Lung (tissue), 12 donors: ENCODE measurements around the gene INSRR. TPM values are rescaled to one million over a fixed set of nuclear protein-coding genes. Genes with fewer than 3 reads are reported as not detected.
A peak's percentile ranks its signal among the peaks of the same experiment; 100 is the strongest.

Experiments used
- ATAC-seq: fragments of 200-7000 bp; cut with Tn5 transposase; one replicate; pipeline ENCODE4 v1.9.1; 2020; ENCODE audit warnings: moderate number of reproducible peaks; ENCODE audit not compliant: insufficient read depth, low FRiP score
- DNase-seq, 3 donors: peaks; one replicate each; pipeline ENCODE4 v3.0.0-alpha.2; 2013 to 2017
- H3K27ac ChIP-seq, 2 donors: one replicate each; pipeline ENCODE4 v1.5.1; 2013; ENCODE audit warnings: mild to moderate bottlenecking in 2 of 2, moderate library complexity in 2 of 2, control low read depth in 1 of 2, inconsistent platforms in 1 of 2, low read depth in 1 of 2, low read length in 1 of 2
- H3K27me3 ChIP-seq, 3 donors: one replicate each; pipeline ENCODE4 v1.5.1; 2013; ENCODE audit warnings: low read length in 2 of 3; ENCODE audit not compliant: control insufficient read depth in 3 of 3, insufficient read depth in 3 of 3
- H3K36me3 ChIP-seq, 4 donors: one replicate each; pipeline ENCODE4 v1.5.1; 2013; ENCODE audit warnings: low read length in 4 of 4, mild to moderate bottlenecking in 1 of 4, moderate library complexity in 1 of 4; ENCODE audit not compliant: control insufficient read depth in 4 of 4, insufficient read depth in 4 of 4
- H3K4me1 ChIP-seq, 5 donors: one replicate each; pipeline ENCODE4 v1.5.1; 2013; ENCODE audit warnings: low read length in 5 of 5, mild to moderate bottlenecking in 2 of 5, moderate library complexity in 1 of 5; ENCODE audit not compliant: control insufficient read depth in 5 of 5, insufficient read depth in 5 of 5
- H3K4me3 ChIP-seq: one replicate; pipeline ENCODE4 v1.5.1; 2013; ENCODE audit warnings: mild to moderate bottlenecking, control low read depth, moderate library complexity
- H3K9ac ChIP-seq, 2 donors: one replicate each; pipeline ENCODE4 v1.5.1; 2013; ENCODE audit warnings: low read length in 2 of 2, control low read depth in 1 of 2; ENCODE audit not compliant: insufficient read depth in 1 of 2
- H3K9me3 ChIP-seq, 4 donors: one replicate each; pipeline ENCODE4 v1.5.1; 2013; ENCODE audit warnings: low read length in 3 of 4, mild to moderate bottlenecking in 1 of 4, moderate library complexity in 1 of 4; ENCODE audit not compliant: control insufficient read depth in 4 of 4, insufficient read depth in 3 of 4
- CTCF ChIP-seq: IDR thresholded peaks from 2 replicates; pipeline ENCODE4 v1.5.1; 2012; ENCODE audit warnings: mild to moderate bottlenecking; ENCODE audit errors: control extremely low read depth, extremely low read depth
- WGBS, 2 donors: extraction: QIAGEN DNeasy Blood & Tissue Kit; methylation state at CpG; one replicate each; pipeline ENCODE4 v1.1.7; 2013; 5-methylcytosine and 5-hydroxymethylcytosine counted together
- polyA plus RNA-seq, 2 donors: library from polyadenylated mRNA; stranded (reverse); fragments of 200-250 nt; gene quantifications; one replicate each; pipeline ENCODE4 v1.2.1, GENCODE V29; 2013
- total RNA-seq, 2 donors: library from RNA; depleted of rRNA in 1 of 2; stranded (reverse); fragments of >200 nt in 1 of 2; gene quantifications; one replicate each; pipeline ENCODE4 v1.2.1, GENCODE V29; 2014 to 2021
- donor health status: control.
- donor health status: control.
- donor health status: Bipolar disorder and iron deficiency.
- donor health status: healthy.
- donor health status: DM: yes; HTN: yes; CAD: no.

The INSRR gene
- total and polyA plus RNA-seq, 4 donors, result not detected

GRCh38 chr1:156808186-156809030 lies 50.5 kb downstream of the INSRR start:
- DNase-seq (no peak), ATAC-seq (no peak)
- Histone ChIP-seq H3K4me1 (peaks cover 0 to 17% (median 6%) of the 10 kb centered on the region in 5 donors), H3K27me3 (no peaks in the 10 kb centered on the region), H3K27ac (no peak overlapping the region), H3K36me3 (no peaks in the 10 kb centered on the region), H3K9me3 (no peaks in the 10 kb centered on the region), H3K4me3 (no peak overlapping the region), H3K9ac (no peak overlapping the region)
- 89 to 92% methylated on average over 14 to 16 of the region's 16 CpGs for WGBS, 2 donors
- TF ChIP-seq CTCF, result no peak

GRCh38 chr1:156807627-156808026 lies 51.3 kb downstream of the INSRR start:
- Histone ChIP-seq H3K27me3 (no peaks in the 10 kb centered on the region), H3K4me3 (no peak overlapping the region), H3K27ac (no peak overlapping the region), H3K36me3 (peaks cover 0 to 2% (median 0%) of the 10 kb centered on the region in 4 donors), H3K9me3 (no peaks in the 10 kb centered on the region), H3K9ac (no peak overlapping the region), H3K4me1 (peaks cover 0 to 14% (median 6%) of the 10 kb centered on the region in 5 donors)
- DNase-seq (no peak), ATAC-seq (no peak)
- WGBS, 2 donors, result 69 to 85% methylated on average over 2 of the region's 2 CpGs
- no peak for TF ChIP-seq CTCF

GRCh38 chr1:156806512-156807440 lies 52.1 kb downstream of the INSRR start:
- peaks cover 0 to 14% (median 6%) of the 10 kb centered on the region in 5 donors for H3K4me1 ChIP-seq
- TF ChIP-seq CTCF, result no peak
- ATAC-seq (no peak), DNase-seq (peak in 1 of 3 donors; percentile 45)
- H3K9ac ChIP-seq, result no peak overlapping the region
- WGBS, 2 donors, result 83 to 87% methylated on average over 7 of the region's 7 CpGs
- H3K36me3 ChIP-seq, result peaks cover 0 to 8% (median 0%) of the 10 kb centered on the region in 4 donors
- H3K9me3 ChIP-seq, result no peaks in the 10 kb centered on the region
- no peaks in the 10 kb centered on the region for H3K27me3 ChIP-seq
- no peak overlapping the region for H3K27ac ChIP-seq
- no peak overlapping the region for H3K4me3 ChIP-seq
